ENCODE data around the gene ROPN1L.

The ROPN1L gene

DNA sequence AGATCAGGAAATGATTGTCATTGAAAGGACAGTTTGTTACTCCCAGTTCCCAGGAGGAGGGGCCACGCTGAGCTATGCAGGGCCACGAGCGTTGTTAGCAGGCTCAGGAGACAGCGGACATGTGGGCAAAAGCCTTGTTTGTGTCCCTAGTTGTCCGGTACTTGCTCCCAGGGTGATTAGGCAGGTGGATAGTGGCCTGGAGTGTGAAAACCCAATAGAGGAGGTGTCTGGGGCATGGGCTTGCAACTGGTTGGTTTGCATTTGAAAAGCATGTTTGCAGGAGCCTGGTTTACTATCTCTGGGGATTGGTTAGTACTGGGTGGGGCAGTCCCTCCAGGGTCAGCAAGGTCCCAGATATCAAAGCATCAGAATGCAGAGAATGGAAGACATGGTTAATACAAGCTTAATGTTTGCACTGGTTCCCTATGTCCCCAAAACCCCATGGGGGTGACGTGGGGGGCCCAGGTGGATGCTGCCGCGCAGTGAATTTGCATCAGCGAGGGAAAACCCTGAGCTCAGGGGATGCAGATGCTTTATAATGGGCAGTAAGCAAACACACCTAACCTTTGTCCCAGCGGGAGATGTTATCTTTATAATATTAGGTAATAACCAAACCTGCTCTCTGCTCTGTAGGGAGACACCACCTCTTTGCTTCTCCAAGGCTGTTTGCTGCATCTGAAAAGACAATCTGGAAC, 39.7 kb downstream of the ROPN1L start:
- Histone ChIP-seq H3K4me3 (no peak overlapping the region), H3K36me3 (no peaks in the 10 kb centered on the region), H3K4me1 (peaks cover 0 to 14% (median 11%) of the 10 kb centered on the region in 4 donors), H3K27me3 (peaks cover 0 to 2% of the 10 kb centered on the region in 2 donors), H3K27ac (no peak overlapping the region), H3K9me3 (no peaks in the 10 kb centered on the region)
- TF ChIP-seq, protein P1, sequence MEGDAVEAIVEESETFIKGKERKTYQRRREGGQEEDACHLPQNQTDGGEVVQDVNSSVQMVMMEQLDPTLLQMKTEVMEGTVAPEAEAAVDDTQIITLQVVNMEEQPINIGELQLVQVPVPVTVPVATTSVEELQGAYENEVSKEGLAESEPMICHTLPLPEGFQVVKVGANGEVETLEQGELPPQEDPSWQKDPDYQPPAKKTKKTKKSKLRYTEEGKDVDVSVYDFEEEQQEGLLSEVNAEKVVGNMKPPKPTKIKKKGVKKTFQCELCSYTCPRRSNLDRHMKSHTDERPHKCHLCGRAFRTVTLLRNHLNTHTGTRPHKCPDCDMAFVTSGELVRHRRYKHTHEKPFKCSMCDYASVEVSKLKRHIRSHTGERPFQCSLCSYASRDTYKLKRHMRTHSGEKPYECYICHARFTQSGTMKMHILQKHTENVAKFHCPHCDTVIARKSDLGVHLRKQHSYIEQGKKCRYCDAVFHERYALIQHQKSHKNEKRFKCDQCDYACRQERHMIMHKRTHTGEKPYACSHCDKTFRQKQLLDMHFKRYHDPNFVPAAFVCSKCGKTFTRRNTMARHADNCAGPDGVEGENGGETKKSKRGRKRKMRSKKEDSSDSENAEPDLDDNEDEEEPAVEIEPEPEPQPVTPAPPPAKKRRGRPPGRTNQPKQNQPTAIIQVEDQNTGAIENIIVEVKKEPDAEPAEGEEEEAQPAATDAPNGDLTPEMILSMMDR (IDR thresholded peaks at IDR 0.05), result no peak
- no peak for DNase-seq
- intact Hi-C loops (cut with DNase I; ENCODE audit: low total_unique reads), result no loop called here

DNA sequence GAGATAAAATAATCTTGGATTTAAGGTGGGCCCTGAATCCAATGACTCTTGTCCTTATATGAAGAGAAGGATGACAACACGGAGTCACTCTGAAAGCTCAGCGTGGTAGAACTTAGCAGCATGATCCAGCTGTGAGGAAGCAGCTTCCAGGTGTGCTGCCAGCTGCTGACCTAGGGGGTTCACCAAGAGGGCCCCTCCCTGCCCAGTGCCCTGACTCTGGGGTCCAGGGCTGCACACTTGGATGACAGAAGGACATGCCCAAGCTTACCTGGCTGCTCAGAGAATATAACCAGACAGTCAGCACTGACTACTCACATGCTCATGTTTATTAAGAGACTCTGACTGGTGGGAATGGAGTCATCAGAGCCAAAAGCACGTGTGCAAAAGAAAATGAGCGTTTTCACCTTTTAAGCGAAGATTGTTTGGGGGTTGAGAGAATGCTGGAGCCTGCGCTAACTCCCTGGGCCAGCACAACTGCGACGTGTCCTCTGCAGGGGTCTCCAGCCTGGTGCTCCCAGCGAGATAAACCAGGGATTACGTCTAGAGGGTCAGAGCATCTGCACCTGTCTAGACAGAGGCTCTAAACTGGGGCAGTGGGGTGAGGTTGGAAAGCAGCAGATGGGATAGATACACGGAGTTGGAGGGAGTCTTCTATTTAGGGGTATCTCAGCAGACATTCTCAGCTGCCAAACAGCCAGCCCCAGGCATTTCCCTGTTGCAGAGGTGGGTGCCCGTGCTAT, 41.3 kb downstream of the ROPN1L start:
- TF ChIP-seq, protein P1 (IDR thresholded peaks at IDR 0.05), result no peak
- Histone ChIP-seq H3K4me1 (peaks cover 0 to 14% (median 11%) of the 10 kb centered on the region in 4 donors), H3K27ac (no peak overlapping the region), H3K4me3 (no peak overlapping the region), H3K36me3 (no peaks in the 10 kb centered on the region), H3K9me3 (no peaks in the 10 kb centered on the region), H3K27me3 (peaks cover 0 to 2% of the 10 kb centered on the region in 2 donors)
- intact Hi-C loops (cut with DNase I; ENCODE audit: low total_unique reads), result no loop called here
- no peak for DNase-seq

DNA sequence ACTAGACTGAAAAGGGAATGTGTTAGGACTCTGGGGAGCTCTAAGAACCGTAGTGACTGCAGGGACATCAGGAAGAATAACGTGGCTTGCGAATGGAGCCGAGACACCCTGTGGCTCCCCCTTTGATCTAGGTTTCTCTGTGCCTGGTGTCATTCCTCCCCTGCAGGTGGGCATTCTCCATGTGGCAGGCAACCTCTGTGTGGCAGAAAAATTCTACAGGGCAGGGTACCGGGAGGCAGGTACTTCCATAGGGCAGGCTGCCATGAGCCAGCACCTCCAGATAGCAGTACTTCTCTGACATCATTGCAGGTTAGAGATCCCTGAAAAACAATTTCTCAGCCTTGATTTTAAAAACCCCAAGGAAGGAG, 43.1 kb downstream of the ROPN1L start:
- H3K4me3 ChIP-seq, result no peak overlapping the region
- peak overlapping the region in 1 of 2 donors; percentile 10 for H3K27ac ChIP-seq
- intact Hi-C loops (cut with DNase I; ENCODE audit: low total_unique reads), result no loop called here
- DNase-seq, result no peak
- no peaks in the 10 kb centered on the region for H3K36me3 ChIP-seq
- TF ChIP-seq, protein P1 (IDR thresholded peaks at IDR 0.05), result no peak
- peaks cover 0 to 2% of the 10 kb centered on the region in 2 donors for H3K27me3 ChIP-seq
- H3K4me1 ChIP-seq, result peaks cover 0 to 14% (median 11%) of the 10 kb centered on the region in 4 donors
- no peaks in the 10 kb centered on the region for H3K9me3 ChIP-seq

DNA sequence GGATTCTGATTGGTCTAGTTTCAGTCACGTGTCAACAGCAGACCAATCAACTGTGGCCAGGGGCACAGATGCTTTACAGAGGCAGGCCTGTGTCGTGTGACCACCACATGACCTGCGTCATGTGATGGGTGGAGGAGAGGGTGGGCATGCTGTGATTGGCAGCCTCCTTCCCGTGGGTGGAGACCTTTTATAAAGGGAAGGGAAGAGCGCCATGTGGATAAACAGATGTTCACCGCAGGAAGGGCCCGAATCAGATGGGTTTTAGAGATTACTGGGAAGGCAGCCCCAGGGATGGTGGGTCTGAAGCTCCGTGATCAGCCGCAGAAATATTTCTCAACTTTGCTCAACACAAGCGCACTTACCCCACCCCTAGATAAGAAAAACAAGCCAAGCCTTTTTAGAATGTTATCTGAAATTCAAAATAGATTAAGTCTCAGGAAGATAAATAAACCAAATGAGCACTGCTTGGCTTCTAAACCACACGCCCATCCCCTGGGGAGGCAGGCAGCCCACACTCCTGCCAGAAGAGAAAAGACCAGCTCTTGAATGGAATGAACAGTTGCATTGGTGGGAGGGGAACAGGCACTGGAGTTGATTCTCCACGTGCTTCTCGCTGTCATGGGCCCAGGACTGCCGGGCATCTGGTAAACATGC, 43.6 kb downstream of the ROPN1L start:
- TF ChIP-seq, protein P1 (IDR thresholded peaks at IDR 0.05), result no peak
- Histone ChIP-seq H3K36me3 (no peaks in the 10 kb centered on the region), H3K9me3 (no peaks in the 10 kb centered on the region), H3K27me3 (peaks cover 0 to 2% of the 10 kb centered on the region in 2 donors), H3K27ac (peak overlapping the region in 1 of 2 donors; percentile 10), H3K4me1 (peaks cover 0 to 14% (median 11%) of the 10 kb centered on the region in 4 donors), H3K4me3 (no peak overlapping the region)
- intact Hi-C loops (cut with DNase I; ENCODE audit: low total_unique reads), result no loop called here
- peak; percentile 57 to 73 for DNase-seq

DNA sequence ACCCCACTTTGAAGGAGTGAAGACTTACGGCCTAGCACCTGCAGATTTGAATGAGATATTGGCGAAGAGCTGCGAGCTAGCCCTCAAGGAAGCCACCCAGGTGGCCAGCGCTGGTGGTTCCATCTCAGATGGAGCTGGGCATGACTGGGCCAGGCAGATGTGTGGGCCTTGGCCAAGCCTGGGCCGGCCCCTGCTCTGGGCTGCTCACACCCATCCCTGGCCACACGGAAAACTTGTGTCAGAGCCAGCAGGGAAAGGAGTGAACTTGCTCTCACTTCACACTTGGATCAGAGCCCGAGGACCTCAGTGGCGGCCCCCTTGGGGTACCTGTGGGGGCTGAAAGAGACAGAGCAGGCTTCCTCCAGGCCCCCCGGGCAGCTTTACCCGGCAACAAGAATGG, 44.2 kb downstream of the ROPN1L start:
- H3K4me1 ChIP-seq, result peaks cover 0 to 14% (median 11%) of the 10 kb centered on the region in 4 donors
- H3K9me3 ChIP-seq, result no peaks in the 10 kb centered on the region
- no peak overlapping the region for H3K27ac ChIP-seq
- no peak overlapping the region for H3K4me3 ChIP-seq
- TF ChIP-seq, protein P1 (IDR thresholded peaks at IDR 0.05), result no peak
- no peak for DNase-seq
- intact Hi-C loops (cut with DNase I; ENCODE audit: low total_unique reads), result no loop called here
- peaks cover 0 to 2% of the 10 kb centered on the region in 2 donors for H3K27me3 ChIP-seq
- no peaks in the 10 kb centered on the region for H3K36me3 ChIP-seq

Data from tibial artery (tissue), 4 donors.